Thyroid gland (tissue), 4 donors: ENCODE data around the gene LDB3. TPM values are rescaled to one million over a fixed set of nuclear protein-coding genes. Genes with fewer than 3 reads are reported as not detected.

Source experiments
- DNase-seq, 2 donors: peaks; one replicate each; pipeline ENCODE4 v3.0.0-alpha.2; 2019
- H3K27ac ChIP-seq, 3 donors: fragments of 200-600 bp; sonication (generic); 1 replicate in 2 of 3; 2 replicates in 1 of 3; pipeline ENCODE4 v1.5.1; 2016 to 2019; ENCODE audit warnings: mild to moderate bottlenecking in 1 of 3, moderate library complexity in 1 of 3
- H3K27me3 ChIP-seq: fragments of 200-600 bp; sonication (generic); one replicate; pipeline ENCODE4 v1.5.1; 2019
- H3K36me3 ChIP-seq, 2 donors: fragments of 200-600 bp; sonication (generic); one replicate each; pipeline ENCODE4 v1.5.1; 2016 to 2019
- H3K4me1 ChIP-seq, 2 donors: fragments of 200-600 bp; sonication (generic); one replicate each; pipeline ENCODE4 v1.5.1; 2017 to 2019
- H3K4me3 ChIP-seq, 3 donors: fragments of 200-600 bp; sonication (generic); replicated peaks in 1 of 3; 1 replicate in 2 of 3; 2 replicates in 1 of 3; pipeline ENCODE4 v1.5.1; 2016; ENCODE audit warnings: mild to moderate bottlenecking in 1 of 3
- H3K9me3 ChIP-seq: fragments of 200-600 bp; sonication (generic); one replicate; pipeline ENCODE4 v1.5.1; 2017
- CTCF ChIP-seq, 6 experiments: fragments of 200-600 bp in 3 of 6; fragments of 450-650 bp in 3 of 6; sonication (generic) in 3 of 6; IDR thresholded peaks; one replicate each; pipeline ENCODE4 v1.5.1; 2016 to 2019; ENCODE audit warnings: antibody characterized with exemption in 6 of 6, mild to moderate bottlenecking in 2 of 6, inconsistent platforms in 1 of 6, moderate library complexity in 1 of 6
- POLR2A ChIP-seq, 2 donors: fragments of 450-650 bp; IDR thresholded peaks; one replicate each; pipeline ENCODE4 v1.6.1; 2017; ENCODE audit warnings: antibody characterized with exemption in 2 of 2, mild to moderate bottlenecking in 2 of 2, moderate library complexity in 1 of 2
- WGBS, 2 donors: methylation state at CpG; one replicate each; pipeline ENCODE4 v1.1.5; 2017; 5-methylcytosine and 5-hydroxymethylcytosine counted together
- intact Hi-C: fragments of 100-400 bp; cut with DNase I; formaldehyde crosslinking; loops from one replicate; pipeline ENCODE4 v1.15.1; 2023
- total RNA-seq, 4 donors: library from RNA; depleted of rRNA; stranded (reverse); fragments of >200 nt; gene quantifications; one replicate each; pipeline ENCODE4 v1.2.3, GENCODE V29; 2016

LDB3 gene
- total RNA-seq, 4 donors from 2014 or later: 1.5 to 5.5 (median 1.9) TPM

GRCh38 chr10:86632951-86633350 lies 35.4 kb upstream of the LDB3 start:
- no peaks in the 10 kb centered on the region for H3K27me3 ChIP-seq
- H3K27ac ChIP-seq: no peak overlapping the region
- no peak for DNase-seq
- TF ChIP-seq POLR2A (IDR thresholded peaks at IDR 0.05): no peak
- no peak for TF ChIP-seq CTCF (IDR thresholded peaks at IDR 0.05)
- WGBS, 2 donors: 70 to 83% methylated on average over 4 to 5 of the region's 5 CpGs
- H3K9me3 ChIP-seq: no peaks in the 10 kb centered on the region
- no peaks in the 10 kb centered on the region for H3K36me3 ChIP-seq
- H3K4me1 ChIP-seq: peaks cover 7 to 17% of the 10 kb centered on the region in 2 donors
- intact Hi-C loops: no loop called here
- H3K4me3 ChIP-seq: no peak overlapping the region

- Histone ChIP-seq H3K27ac (no peak overlapping the region), H3K9me3 (no peaks in the 10 kb centered on the region), H3K4me3 (no peak overlapping the region), H3K36me3 (no peaks in the 10 kb centered on the region), H3K27me3 (no peaks in the 10 kb centered on the region), H3K4me1 (peaks cover 7 to 9% of the 10 kb centered on the region in 2 donors)
- 78 to 82% methylated on average over 2 of the region's 2 CpGs for WGBS, 2 donors
- intact Hi-C loops: no loop called here
- DNase-seq: no peak
- no peak for TF ChIP-seq CTCF (IDR thresholded peaks at IDR 0.05)
- no peak for TF ChIP-seq POLR2A (IDR thresholded peaks at IDR 0.05)
These were observed 32.9 kb upstream of the LDB3 start for GRCh38 chr10:86635402-86635801.

GRCh38 chr10:86636311-86636710 lies 32.0 kb upstream of the LDB3 start:
- Histone ChIP-seq H3K36me3 (no peaks in the 10 kb centered on the region), H3K9me3 (no peaks in the 10 kb centered on the region), H3K4me1 (peaks cover 7 to 9% of the 10 kb centered on the region in 2 donors), H3K27ac (no peak overlapping the region), H3K27me3 (no peaks in the 10 kb centered on the region), H3K4me3 (no peak overlapping the region)
- 76 to 79% methylated on average over 2 of the region's 2 CpGs for WGBS, 2 donors
- no peak for TF ChIP-seq CTCF (IDR thresholded peaks at IDR 0.05)
- TF ChIP-seq POLR2A (IDR thresholded peaks at IDR 0.05): no peak
- no peak for DNase-seq
- intact Hi-C loops: no loop called here

- TF ChIP-seq POLR2A (IDR thresholded peaks at IDR 0.05) (no peak), CTCF (IDR thresholded peaks at IDR 0.05) (no peak)
- no peaks in the 10 kb centered on the region for H3K4me1 ChIP-seq
- no peaks in the 10 kb centered on the region for H3K36me3 ChIP-seq
- intact Hi-C loops: no loop called here
- H3K27ac ChIP-seq: no peak overlapping the region
- H3K27me3 ChIP-seq: no peaks in the 10 kb centered on the region
- DNase-seq: no peak
- no peak overlapping the region for H3K4me3 ChIP-seq
- no peaks in the 10 kb centered on the region for H3K9me3 ChIP-seq
These were observed 26.3 kb upstream of the LDB3 start for GRCh38 chr10:86642021-86642420.

- Histone ChIP-seq H3K4me1 (no peaks in the 10 kb centered on the region), H3K27me3 (no peaks in the 10 kb centered on the region), H3K27ac (no peak overlapping the region), H3K4me3 (no peak overlapping the region), H3K36me3 (no peaks in the 10 kb centered on the region), H3K9me3 (no peaks in the 10 kb centered on the region)
- intact Hi-C loops: no loop called here
- TF ChIP-seq POLR2A (IDR thresholded peaks at IDR 0.05): no peak
- TF ChIP-seq CTCF (IDR thresholded peaks at IDR 0.05): no peak
- no peak for DNase-seq
- 80 to 89% methylated on average over 5 of the region's 5 CpGs for WGBS, 2 donors
These were observed 25.8 kb upstream of the LDB3 start for GRCh38 chr10:86642499-86642898.
